ENCODE results near the gene CROCC2.

The CROCC2 gene

DNA sequence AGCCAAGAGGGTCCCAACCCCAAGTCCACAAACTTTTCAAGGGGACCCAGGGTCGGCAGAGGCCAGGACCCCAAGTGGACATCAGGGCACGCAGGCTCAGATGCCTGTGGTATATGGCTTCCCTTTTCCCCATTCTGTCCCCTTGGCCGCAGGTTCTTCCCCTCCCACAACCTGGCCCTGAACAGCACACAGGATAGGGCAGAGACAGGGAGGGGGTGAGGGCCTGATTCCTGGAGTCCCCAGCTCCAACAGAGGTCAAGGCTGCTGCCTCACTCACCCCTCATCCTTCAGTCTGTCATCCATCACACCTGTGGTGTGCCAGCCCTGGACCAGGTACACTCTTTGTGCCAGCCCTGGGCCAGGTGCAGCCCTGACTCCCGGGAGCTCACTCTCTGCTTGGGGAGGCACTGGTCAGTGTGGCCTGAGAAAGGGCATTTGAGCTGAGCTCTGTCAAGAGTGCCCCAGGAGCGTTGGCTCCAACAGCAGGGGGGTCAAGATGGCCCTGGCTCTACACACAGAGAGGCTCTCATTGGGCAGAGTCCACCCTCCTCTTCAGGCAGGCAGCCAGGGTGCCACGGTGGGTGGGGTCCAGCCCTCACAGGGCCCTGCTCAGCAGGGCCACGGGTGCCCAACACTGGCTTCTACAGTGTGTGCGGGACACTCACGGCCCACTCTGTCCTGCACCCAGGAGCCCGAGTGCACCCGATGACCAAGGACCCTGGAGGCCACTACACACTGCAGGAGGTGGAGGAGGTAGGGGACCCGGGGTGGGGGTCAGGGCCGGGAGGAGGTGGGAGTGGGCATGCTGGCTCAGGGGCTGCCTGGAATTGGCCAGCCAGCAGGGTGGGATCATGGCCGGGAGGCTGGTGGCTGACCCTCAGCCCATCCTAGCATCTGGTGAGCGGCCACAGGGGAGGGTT is 35.9 kb upstream of the CROCC2 start:
- no peaks in the 10 kb centered on the region for H3K27me3 ChIP-seq (ENCODE audit: control insufficient read depth, insufficient read depth, low read length)
- no peak overlapping the region for H3K4me3 ChIP-seq (ENCODE audit: low read length)
- no peaks in the 10 kb centered on the region for H3K36me3 ChIP-seq (ENCODE audit: control insufficient read depth, insufficient read depth, low read length)
- DNase-seq (ENCODE audit: low read depth, low spot score) = no peak
- no peak overlapping the region for H3K27ac ChIP-seq (ENCODE audit: low read length)
- whole genome bisulfite sequencing (ENCODE audit: insufficient coverage, insufficient read length) = no CpG with 5 or more reads among the region's 15 CpGs
- no peaks in the 10 kb centered on the region for H3K9me3 ChIP-seq (ENCODE audit: control insufficient read depth, insufficient read depth, low read length)
- H3K4me1 ChIP-seq (ENCODE audit: control insufficient read depth, insufficient read depth, low read length) = no peaks in the 10 kb centered on the region; the same call in 1 of the 2 replicates

DNA sequence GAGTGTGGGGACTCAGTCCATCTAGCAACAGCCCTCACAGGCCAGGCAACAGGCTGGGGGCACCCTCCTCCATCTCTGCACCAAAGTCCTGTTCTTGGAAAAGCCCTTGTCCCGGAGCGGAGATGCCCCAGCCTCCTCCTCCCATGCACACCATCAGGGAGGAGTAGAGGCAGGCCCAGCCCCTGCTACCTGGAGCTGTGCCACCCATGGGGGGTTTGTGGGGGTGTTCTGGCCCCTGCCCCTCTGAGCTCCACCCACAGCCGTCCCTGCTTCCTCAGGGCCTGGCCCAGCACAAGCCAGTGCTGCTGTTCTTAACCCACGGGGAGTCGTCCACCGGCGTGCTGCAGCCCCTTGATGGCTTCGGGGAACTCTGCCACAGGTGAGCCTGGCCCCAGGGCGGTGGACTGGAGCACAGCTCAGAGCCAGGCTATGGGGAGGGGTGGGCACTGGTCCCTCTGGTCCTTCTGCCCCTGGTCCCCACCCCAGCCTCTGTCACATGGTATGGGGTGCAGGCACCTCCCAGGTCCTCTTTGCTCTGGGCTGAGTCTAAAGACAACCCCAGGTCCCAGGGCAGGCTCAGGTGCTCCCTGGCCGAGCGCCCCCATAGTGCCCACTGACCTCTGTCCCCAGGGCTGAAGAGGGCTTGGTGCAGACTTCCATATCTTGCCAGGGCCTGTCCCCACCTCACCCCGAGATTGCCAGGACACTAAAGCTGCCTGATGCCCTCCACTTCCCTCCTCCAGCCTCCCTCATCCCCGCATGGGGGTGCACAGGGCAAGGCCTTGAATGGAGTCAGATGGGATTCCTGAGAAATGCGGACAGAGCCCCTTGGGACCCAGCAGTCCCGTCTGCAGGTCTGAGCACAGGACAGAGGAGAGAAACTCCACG is 34.8 kb upstream of the CROCC2 start:
- Histone ChIP-seq H3K27me3 (ENCODE audit: control insufficient read depth, insufficient read depth, low read length) (no peaks in the 10 kb centered on the region), H3K4me1 (ENCODE audit: control insufficient read depth, insufficient read depth, low read length) (no peaks in the 10 kb centered on the region; the same call in 1 of the 2 replicates), H3K36me3 (ENCODE audit: control insufficient read depth, insufficient read depth, low read length) (no peaks in the 10 kb centered on the region), H3K4me3 (ENCODE audit: low read length) (no peak overlapping the region), H3K27ac (ENCODE audit: low read length) (no peak overlapping the region), H3K9me3 (ENCODE audit: control insufficient read depth, insufficient read depth, low read length) (no peaks in the 10 kb centered on the region)
- no CpG with 5 or more reads among the region's 16 CpGs for WGBS (ENCODE audit: insufficient coverage, insufficient read length)
- DNase-seq (ENCODE audit: low read depth, low spot score) = no peak

DNA sequence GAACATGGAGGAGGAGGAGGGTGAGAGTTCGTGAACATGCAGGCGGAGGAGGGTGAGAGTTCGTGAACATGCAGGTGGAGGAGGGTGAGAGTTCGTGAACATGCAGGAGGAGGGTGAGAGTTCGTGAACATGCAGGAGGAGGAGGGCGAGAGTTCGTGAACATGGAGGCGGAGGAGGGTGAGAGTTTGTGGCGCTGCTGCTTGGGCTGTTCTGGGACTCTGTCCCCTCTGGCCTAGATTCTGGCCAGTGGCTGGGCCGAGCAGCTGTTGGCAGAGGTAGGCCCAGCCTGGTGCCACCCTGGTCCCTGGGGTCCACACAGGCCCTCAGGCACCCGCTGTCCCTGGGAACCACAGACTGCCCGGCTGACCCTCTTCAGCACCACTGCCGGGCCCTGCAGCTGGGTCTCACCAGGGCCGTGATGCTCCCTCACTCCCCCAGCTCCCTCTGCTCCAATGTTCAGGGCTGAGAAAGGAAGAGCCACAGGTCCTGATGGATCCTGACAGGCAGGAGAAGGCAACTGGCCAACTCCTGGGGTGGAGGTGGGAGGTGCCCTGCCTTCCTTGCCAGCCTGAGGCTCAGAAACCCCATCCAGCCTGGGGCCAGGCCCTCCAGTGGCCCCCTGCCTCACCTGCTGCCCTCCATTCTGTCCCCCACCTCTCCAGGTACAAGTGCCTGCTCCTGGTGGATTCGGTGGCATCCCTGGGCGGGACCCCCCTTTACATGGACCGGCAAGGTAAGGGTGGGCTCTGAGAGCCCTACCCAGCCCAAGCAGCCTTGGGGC is 33.6 kb upstream of the CROCC2 start:
- H3K27me3 ChIP-seq (ENCODE audit: control insufficient read depth, insufficient read depth, low read length) = no peaks in the 10 kb centered on the region
- WGBS (ENCODE audit: insufficient coverage, insufficient read length) = no CpG with 5 or more reads among the region's 17 CpGs
- H3K9me3 ChIP-seq (ENCODE audit: control insufficient read depth, insufficient read depth, low read length) = no peaks in the 10 kb centered on the region
- H3K36me3 ChIP-seq (ENCODE audit: control insufficient read depth, insufficient read depth, low read length) = no peaks in the 10 kb centered on the region
- H3K4me1 ChIP-seq (ENCODE audit: control insufficient read depth, insufficient read depth, low read length) = no peaks in the 10 kb centered on the region; the same call in 1 of the 2 replicates
- H3K4me3 ChIP-seq (ENCODE audit: low read length) = no peak overlapping the region
- no peak overlapping the region for H3K27ac ChIP-seq (ENCODE audit: low read length)
- DNase-seq (ENCODE audit: low read depth, low spot score) = no peak

DNA sequence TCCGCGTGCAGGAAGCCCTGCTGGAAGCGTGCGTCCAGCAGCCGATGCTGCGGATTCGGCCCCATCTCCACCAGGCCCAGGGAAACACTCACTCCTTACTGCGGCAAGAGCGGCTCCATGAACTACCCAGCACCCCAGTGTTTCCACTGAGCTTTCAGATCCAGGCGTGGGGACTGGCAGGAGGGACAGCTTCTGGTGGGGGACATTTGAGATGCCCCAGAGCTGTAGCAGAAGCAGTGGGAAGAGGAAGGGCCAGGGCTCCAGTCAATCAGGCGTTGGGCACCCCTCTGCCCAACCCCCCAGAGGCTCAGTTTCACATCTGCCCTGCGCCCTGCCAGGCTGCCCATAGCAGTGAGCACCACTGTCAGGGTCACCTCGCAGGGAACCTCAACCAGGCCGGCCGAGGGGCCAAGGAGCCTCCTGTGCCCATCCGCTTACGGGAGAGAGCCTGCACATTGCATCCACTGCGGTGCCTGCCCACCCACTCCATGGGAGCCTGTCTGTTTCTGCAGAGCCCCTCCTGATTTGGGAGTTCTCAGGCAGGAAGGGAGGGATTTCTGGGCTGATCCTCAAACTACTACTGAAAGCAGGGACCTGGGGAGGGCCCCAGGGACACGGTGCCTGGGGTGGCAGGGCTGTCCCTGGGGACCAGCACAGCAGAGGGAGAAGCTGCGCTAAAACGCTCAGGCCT is 32.9 kb upstream of the CROCC2 start:
- Histone ChIP-seq H3K27me3 (ENCODE audit: control insufficient read depth, insufficient read depth, low read length) (no peaks in the 10 kb centered on the region), H3K4me1 (ENCODE audit: control insufficient read depth, insufficient read depth, low read length) (no peaks in the 10 kb centered on the region; the same call in 1 of the 2 replicates), H3K4me3 (ENCODE audit: low read length) (no peak overlapping the region), H3K27ac (ENCODE audit: low read length) (no peak overlapping the region), H3K36me3 (ENCODE audit: control insufficient read depth, insufficient read depth, low read length) (no peaks in the 10 kb centered on the region), H3K9me3 (ENCODE audit: control insufficient read depth, insufficient read depth, low read length) (no peaks in the 10 kb centered on the region)
- no CpG with 5 or more reads among the region's 21 CpGs for WGBS (ENCODE audit: insufficient coverage, insufficient read length)
- DNase-seq (ENCODE audit: low read depth, low spot score) = no peak

DNA sequence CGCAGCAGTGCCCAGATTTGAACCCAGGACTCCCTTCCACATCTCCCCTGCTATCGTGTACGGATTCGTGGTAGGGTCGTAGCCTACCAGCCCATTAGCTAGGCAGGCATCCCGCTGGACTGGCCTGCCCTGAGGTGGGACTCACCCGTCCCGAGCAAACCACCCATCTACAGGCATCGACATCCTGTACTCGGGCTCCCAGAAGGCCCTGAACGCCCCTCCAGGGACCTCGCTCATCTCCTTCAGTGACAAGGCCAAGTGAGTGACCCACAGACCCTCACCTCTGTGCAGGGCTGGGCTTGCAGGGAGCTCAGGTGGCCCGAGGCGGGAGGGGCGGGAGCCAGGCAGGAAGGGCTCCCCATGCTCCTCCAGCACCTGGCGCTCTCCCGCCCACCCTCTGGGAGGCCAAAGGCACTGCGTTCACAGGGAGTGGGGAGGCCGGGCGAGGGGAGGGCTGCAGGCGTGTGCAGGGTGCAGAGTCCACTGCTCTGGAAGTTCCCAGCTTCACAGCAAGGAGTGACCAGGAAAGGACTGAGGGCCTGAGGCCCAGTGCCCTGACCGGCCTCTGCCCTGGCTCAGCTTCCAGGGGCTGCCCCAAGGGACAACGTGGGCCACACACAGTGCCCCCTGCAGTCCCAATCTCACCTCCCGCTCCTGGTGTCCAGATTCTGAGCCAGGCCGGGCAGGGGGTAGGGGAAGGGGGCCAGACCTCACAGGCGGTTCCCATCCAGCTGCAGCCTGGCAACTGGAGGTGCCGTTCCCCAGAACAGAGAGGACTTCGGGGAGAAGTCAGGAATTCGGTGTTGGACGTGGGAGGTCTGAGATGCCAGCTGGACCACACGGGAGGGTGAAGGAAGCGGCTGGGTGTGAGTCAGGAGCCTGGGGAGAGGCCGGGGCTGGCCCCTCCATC is 32.1 kb upstream of the CROCC2 start:
- DNase-seq (ENCODE audit: low read depth, low spot score) = no peak
- H3K4me1 ChIP-seq (ENCODE audit: control insufficient read depth, insufficient read depth, low read length) = no peaks in the 10 kb centered on the region; the same call in 1 of the 2 replicates
- no peak overlapping the region for H3K27ac ChIP-seq (ENCODE audit: low read length)
- H3K4me3 ChIP-seq (ENCODE audit: low read length) = no peak overlapping the region
- H3K36me3 ChIP-seq (ENCODE audit: control insufficient read depth, insufficient read depth, low read length) = no peaks in the 10 kb centered on the region
- no peaks in the 10 kb centered on the region for H3K27me3 ChIP-seq (ENCODE audit: control insufficient read depth, insufficient read depth, low read length)
- WGBS (ENCODE audit: insufficient coverage, insufficient read length) = no CpG with 5 or more reads among the region's 33 CpGs
- H3K9me3 ChIP-seq (ENCODE audit: control insufficient read depth, insufficient read depth, low read length) = no peaks in the 10 kb centered on the region

DNA sequence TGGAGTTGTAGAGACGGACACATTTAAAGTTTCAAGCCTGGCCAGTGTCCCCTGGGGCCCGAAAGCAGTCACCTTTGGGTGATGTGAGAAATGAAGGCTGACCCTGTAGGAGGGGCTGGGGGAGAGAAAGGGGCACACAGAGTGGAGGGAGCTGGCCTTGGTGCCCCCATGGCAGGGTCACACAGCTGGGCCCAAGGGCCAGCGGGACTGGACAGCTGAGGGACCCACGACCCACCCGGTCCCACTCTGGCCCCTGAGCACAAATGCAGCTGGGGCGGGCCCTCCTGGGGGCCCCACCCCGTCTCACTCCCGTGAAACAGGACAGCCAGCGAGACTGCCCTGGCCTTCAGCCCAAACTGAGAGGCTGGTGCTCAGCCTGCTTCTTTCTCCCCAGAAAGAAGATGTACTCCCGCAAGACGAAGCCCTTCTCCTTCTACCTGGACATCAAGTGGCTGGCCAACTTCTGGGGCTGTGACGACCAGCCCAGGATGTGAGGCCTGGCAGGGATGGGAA is 31.4 kb upstream of the CROCC2 start:
- no CpG with 5 or more reads among the region's 12 CpGs for WGBS (ENCODE audit: insufficient coverage, insufficient read length)
- H3K27ac ChIP-seq (ENCODE audit: low read length) = no peak overlapping the region
- no peak for DNase-seq (ENCODE audit: low read depth, low spot score)
- no peaks in the 10 kb centered on the region for H3K36me3 ChIP-seq (ENCODE audit: control insufficient read depth, insufficient read depth, low read length)
- H3K4me1 ChIP-seq (ENCODE audit: control insufficient read depth, insufficient read depth, low read length) = no peaks in the 10 kb centered on the region; the same call in 1 of the 2 replicates
- H3K27me3 ChIP-seq (ENCODE audit: control insufficient read depth, insufficient read depth, low read length) = no peaks in the 10 kb centered on the region
- H3K9me3 ChIP-seq (ENCODE audit: control insufficient read depth, insufficient read depth, low read length) = no peaks in the 10 kb centered on the region
- H3K4me3 ChIP-seq (ENCODE audit: low read length) = no peak overlapping the region

DNA sequence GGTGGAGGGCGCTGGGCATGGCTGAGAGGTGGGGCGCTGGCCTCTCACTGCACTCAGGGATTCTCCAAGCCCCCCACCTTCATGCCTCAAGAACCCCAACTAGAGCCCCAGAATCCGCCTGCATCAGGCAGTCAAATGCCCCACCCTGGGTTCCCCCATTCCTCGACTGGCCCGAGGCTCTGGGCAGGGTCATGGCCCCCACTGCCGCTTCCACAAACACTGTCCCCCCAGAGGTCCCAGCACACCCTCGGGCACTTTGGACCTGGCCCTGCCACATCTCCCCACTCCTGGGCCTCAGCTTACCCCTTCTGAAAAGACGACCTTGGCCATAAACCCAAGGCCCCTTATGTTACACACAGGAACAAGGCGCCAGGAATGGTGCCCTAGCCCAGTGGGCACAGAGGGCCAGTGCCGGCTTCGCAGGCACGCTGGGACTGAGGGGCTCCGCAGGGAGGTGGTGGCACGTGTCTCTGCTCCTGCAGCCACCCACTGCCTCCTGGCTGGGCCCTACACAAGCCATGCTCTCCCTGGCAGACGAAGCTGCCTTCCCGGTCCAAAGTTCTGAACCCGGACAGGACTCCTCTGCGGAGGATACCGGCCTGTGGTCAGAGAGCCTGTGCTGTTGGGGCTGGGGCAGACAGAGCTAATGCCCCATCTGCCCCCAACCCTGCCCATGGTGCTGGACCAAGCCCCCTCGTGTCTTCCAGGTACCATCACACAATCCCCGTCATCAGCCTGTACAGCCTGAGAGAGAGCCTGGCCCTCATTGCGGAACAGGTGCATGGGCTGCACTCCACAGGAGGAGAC is 30.7 kb upstream of the CROCC2 start:
- no peaks in the 10 kb centered on the region for H3K27me3 ChIP-seq (ENCODE audit: control insufficient read depth, insufficient read depth, low read length)
- H3K9me3 ChIP-seq (ENCODE audit: control insufficient read depth, insufficient read depth, low read length) = no peaks in the 10 kb centered on the region
- no peak overlapping the region for H3K4me3 ChIP-seq (ENCODE audit: low read length)
- H3K4me1 ChIP-seq (ENCODE audit: control insufficient read depth, insufficient read depth, low read length) = no peaks in the 10 kb centered on the region; the same call in 1 of the 2 replicates
- DNase-seq (ENCODE audit: low read depth, low spot score) = no peak
- WGBS (ENCODE audit: insufficient coverage, insufficient read length) = no CpG with 5 or more reads among the region's 22 CpGs
- H3K36me3 ChIP-seq (ENCODE audit: control insufficient read depth, insufficient read depth, low read length) = no peaks in the 10 kb centered on the region
- no peak overlapping the region for H3K27ac ChIP-seq (ENCODE audit: low read length)

DNA sequence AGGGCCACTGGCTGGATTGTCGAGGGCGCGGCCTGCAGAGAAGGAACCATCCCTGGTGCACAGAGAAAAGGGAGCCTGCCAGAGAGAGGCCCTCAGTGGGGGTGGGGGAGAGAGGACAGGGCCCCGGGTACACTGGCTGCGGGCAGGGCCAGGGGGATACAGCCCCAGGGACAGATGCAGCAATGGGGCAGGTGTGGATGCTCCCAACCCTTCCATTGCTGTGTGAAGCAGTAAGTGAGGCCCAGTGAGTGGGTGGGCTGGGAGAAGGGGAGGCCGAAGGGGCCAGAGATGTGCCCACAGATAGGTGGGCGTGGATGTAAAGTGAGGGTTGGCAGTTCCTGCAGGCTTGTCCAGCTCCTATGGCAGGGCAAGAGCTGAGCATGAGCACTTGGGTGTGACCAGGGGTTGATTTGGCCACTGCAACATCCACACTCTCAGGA is 30.1 kb upstream of the CROCC2 start:
- H3K36me3 ChIP-seq (ENCODE audit: control insufficient read depth, insufficient read depth, low read length) = no peaks in the 10 kb centered on the region
- no peak overlapping the region for H3K27ac ChIP-seq (ENCODE audit: low read length)
- H3K9me3 ChIP-seq (ENCODE audit: control insufficient read depth, insufficient read depth, low read length) = no peaks in the 10 kb centered on the region
- no peak overlapping the region for H3K4me3 ChIP-seq (ENCODE audit: low read length)
- H3K4me1 ChIP-seq (ENCODE audit: control insufficient read depth, insufficient read depth, low read length) = no peaks in the 10 kb centered on the region
- DNase-seq (ENCODE audit: low read depth, low spot score) = no peak
- no peaks in the 10 kb centered on the region for H3K27me3 ChIP-seq (ENCODE audit: control insufficient read depth, insufficient read depth, low read length)
- WGBS (ENCODE audit: insufficient coverage, insufficient read length) = no CpG with 5 or more reads among the region's 7 CpGs
